Fibroblast of lung (primary cell): ENCODE measurements around the gene UBE2J2.
A peak's percentile ranks its signal among the peaks of the same experiment; 100 is the strongest.

Experiments used
- EZH2 ChIP-seq: IDR thresholded peaks from 2 replicates; pipeline ENCODE4 v1.5.1; 2012; ENCODE audit warnings: low read length, control low read depth, mild to moderate bottlenecking; ENCODE audit errors: missing control alignments
- TF ChIP-seq, protein P1 (sequence below), 2 donors: IDR thresholded peaks in 1 of 2; conservative IDR thresholded peaks in 1 of 2; 1 replicate in 1 of 2; 2 replicates in 1 of 2; pipeline ENCODE4 v1.5.1; 2011 to 2012; ENCODE audit warnings: low read length in 2 of 2, control low read depth in 1 of 2, inconsistent platforms in 1 of 2, low read depth in 1 of 2, mild to moderate bottlenecking in 1 of 2

GRCh38 chr1:1264868-1265272 lies 8.8 kb downstream of the UBE2J2 start:
- TF ChIP-seq, protein P1, sequence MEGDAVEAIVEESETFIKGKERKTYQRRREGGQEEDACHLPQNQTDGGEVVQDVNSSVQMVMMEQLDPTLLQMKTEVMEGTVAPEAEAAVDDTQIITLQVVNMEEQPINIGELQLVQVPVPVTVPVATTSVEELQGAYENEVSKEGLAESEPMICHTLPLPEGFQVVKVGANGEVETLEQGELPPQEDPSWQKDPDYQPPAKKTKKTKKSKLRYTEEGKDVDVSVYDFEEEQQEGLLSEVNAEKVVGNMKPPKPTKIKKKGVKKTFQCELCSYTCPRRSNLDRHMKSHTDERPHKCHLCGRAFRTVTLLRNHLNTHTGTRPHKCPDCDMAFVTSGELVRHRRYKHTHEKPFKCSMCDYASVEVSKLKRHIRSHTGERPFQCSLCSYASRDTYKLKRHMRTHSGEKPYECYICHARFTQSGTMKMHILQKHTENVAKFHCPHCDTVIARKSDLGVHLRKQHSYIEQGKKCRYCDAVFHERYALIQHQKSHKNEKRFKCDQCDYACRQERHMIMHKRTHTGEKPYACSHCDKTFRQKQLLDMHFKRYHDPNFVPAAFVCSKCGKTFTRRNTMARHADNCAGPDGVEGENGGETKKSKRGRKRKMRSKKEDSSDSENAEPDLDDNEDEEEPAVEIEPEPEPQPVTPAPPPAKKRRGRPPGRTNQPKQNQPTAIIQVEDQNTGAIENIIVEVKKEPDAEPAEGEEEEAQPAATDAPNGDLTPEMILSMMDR (conservative IDR thresholded peaks at IDR 0.05 in 1 of 2, IDR thresholded peaks at IDR 0.05 in 1 of 2; ENCODE audit: low read depth in 1 of 2, low read length in 2 of 2), result peak; percentile 34 to 60
- TF ChIP-seq EZH2, result no peak
